ENCODE data around the gene KHDRBS1.

- TF ChIP-seq, protein P1, sequence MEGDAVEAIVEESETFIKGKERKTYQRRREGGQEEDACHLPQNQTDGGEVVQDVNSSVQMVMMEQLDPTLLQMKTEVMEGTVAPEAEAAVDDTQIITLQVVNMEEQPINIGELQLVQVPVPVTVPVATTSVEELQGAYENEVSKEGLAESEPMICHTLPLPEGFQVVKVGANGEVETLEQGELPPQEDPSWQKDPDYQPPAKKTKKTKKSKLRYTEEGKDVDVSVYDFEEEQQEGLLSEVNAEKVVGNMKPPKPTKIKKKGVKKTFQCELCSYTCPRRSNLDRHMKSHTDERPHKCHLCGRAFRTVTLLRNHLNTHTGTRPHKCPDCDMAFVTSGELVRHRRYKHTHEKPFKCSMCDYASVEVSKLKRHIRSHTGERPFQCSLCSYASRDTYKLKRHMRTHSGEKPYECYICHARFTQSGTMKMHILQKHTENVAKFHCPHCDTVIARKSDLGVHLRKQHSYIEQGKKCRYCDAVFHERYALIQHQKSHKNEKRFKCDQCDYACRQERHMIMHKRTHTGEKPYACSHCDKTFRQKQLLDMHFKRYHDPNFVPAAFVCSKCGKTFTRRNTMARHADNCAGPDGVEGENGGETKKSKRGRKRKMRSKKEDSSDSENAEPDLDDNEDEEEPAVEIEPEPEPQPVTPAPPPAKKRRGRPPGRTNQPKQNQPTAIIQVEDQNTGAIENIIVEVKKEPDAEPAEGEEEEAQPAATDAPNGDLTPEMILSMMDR (IDR thresholded peaks at IDR 0.05): no peak
- no peak for TF ChIP-seq POLR2A (IDR thresholded peaks at IDR 0.05)
These were observed 49.6 kb downstream of the KHDRBS1 start for GRCh38 chr1:32063261-32063681.

Measured in lower leg skin (tissue), 3 donors.